Endodermal cell (in vitro differentiated cells): ENCODE measurements around the gene USF2. TPM values are rescaled to one million over a fixed set of nuclear protein-coding genes. Genes with fewer than 3 reads are reported as not detected.
A peak's percentile ranks its signal among the peaks of the same experiment; 100 is the strongest.

ENCODE experiments used
- DNase-seq: peaks from one replicate; pipeline ENCODE4 v3.0.0-alpha.2; 2017
- H3K27ac ChIP-seq: 2 replicates; pipeline ENCODE4 v1.5.1; 2013; ENCODE audit warnings: mild to moderate bottlenecking, low read depth, low read length, moderate library complexity
- H3K27me3 ChIP-seq: 2 replicates; pipeline ENCODE4 v1.6.1; 2013; ENCODE audit warnings: mild to moderate bottlenecking, low read length, moderate library complexity; ENCODE audit not compliant: insufficient read depth, control insufficient read depth, poor library complexity, severe bottlenecking
- H3K36me3 ChIP-seq: 2 replicates; pipeline ENCODE4 v1.7.0; 2013; ENCODE audit warnings: mild to moderate bottlenecking, low read length, moderate library complexity; ENCODE audit not compliant: control insufficient read depth, insufficient read depth
- H3K4me1 ChIP-seq: one replicate; pipeline ENCODE4 v1.7.0; 2013; ENCODE audit warnings: low read length; ENCODE audit not compliant: control insufficient read depth, insufficient read depth
- H3K4me3 ChIP-seq: 2 replicates; pipeline ENCODE4 v1.5.1; 2013; ENCODE audit warnings: mild to moderate bottlenecking, low read length, moderate library complexity
- H3K9ac ChIP-seq: 2 replicates; pipeline ENCODE4 v1.6.1; 2013; ENCODE audit warnings: mild to moderate bottlenecking, low read length, moderate library complexity; ENCODE audit not compliant: poor library complexity, severe bottlenecking; ENCODE audit errors: extremely low read depth
- H3K9me3 ChIP-seq: 2 replicates; pipeline ENCODE4 v1.6.1; 2013; ENCODE audit warnings: mild to moderate bottlenecking, low read length, moderate library complexity; ENCODE audit not compliant: control insufficient read depth
- H3K27ac Mint-ChIP-seq: 2 replicates; pipeline ENCODE4 v1.8.0; 2020; ENCODE audit warnings: mixed read lengths
- H3K27me3 Mint-ChIP-seq: 2 replicates; pipeline ENCODE4 v1.8.0; 2021; ENCODE audit warnings: mild to moderate bottlenecking, mixed read lengths; ENCODE audit not compliant: insufficient read depth
- H3K36me3 Mint-ChIP-seq: 2 replicates; pipeline ENCODE4 v1.8.0; 2020; ENCODE audit warnings: low read depth, mixed read lengths
- H3K4me1 Mint-ChIP-seq: 2 replicates; pipeline ENCODE4 v1.8.0; 2020; ENCODE audit warnings: mixed read lengths
- H3K4me3 Mint-ChIP-seq: 2 replicates; pipeline ENCODE4 v1.8.0; 2020; ENCODE audit warnings: mild to moderate bottlenecking, moderate library complexity, mixed read lengths
- H3K9me3 Mint-ChIP-seq: 2 replicates; pipeline ENCODE4 v1.8.0; 2020; ENCODE audit warnings: mild to moderate bottlenecking, mixed read lengths
- WGBS, 2 experiments: methylation state at CpG; one replicate each; pipeline versions ENCODE4 v1.1.5 to v1.1.7; 2013; ENCODE audit warnings: missing lambda C conversion rate in 2 of 2, mixed read lengths in 1 of 2; ENCODE audit not compliant: insufficient coverage in 1 of 2, insufficient read length in 1 of 2; 5-methylcytosine and 5-hydroxymethylcytosine counted together
- total RNA-seq, 2 donors: library from RNA; stranded (reverse); fragmentation: NEBNext Ultra II Directional in 1 of 2; extraction: Animal tissue kit (Norgen Biotek cat#: 25700) in 1 of 2; gene quantifications; 2 replicates in 1 of 2; 3 replicates in 1 of 2; pipeline ENCODE4 v1.2.1, GENCODE V29; 2021
- TF ChIP-seq, protein P1 (sequence below): fragments of 200-600 bp; sonication (generic); conservative IDR thresholded peaks from 2 replicates; pipeline ENCODE4 v1.5.0; 2021; ENCODE audit warnings: antibody characterized with exemption, mild to moderate bottlenecking

Gene USF2
- total RNA-seq, 2 donors from 2014 or later = 111 to 121 TPM

GRCh38 chr19:35313587-35313986, 44.8 kb downstream of the USF2 start:
- Mint-ChIP-seq H3K9me3 (no peaks in the 10 kb centered on the region), H3K4me3 (no peak overlapping the region), H3K4me1 (peaks cover 5% of the 10 kb centered on the region), H3K27ac (no peak overlapping the region), H3K27me3 (no peaks in the 10 kb centered on the region), H3K36me3 (no peaks in the 10 kb centered on the region)
- Histone ChIP-seq H3K9me3 (no peaks in the 10 kb centered on the region), H3K27me3 (no peaks in the 10 kb centered on the region), H3K27ac (no peak overlapping the region), H3K9ac (no peak overlapping the region), H3K36me3 (no peaks in the 10 kb centered on the region), H3K4me1 (no peaks in the 10 kb centered on the region), H3K4me3 (no peak overlapping the region)
- TF ChIP-seq, protein P1, sequence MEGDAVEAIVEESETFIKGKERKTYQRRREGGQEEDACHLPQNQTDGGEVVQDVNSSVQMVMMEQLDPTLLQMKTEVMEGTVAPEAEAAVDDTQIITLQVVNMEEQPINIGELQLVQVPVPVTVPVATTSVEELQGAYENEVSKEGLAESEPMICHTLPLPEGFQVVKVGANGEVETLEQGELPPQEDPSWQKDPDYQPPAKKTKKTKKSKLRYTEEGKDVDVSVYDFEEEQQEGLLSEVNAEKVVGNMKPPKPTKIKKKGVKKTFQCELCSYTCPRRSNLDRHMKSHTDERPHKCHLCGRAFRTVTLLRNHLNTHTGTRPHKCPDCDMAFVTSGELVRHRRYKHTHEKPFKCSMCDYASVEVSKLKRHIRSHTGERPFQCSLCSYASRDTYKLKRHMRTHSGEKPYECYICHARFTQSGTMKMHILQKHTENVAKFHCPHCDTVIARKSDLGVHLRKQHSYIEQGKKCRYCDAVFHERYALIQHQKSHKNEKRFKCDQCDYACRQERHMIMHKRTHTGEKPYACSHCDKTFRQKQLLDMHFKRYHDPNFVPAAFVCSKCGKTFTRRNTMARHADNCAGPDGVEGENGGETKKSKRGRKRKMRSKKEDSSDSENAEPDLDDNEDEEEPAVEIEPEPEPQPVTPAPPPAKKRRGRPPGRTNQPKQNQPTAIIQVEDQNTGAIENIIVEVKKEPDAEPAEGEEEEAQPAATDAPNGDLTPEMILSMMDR = no peak
- WGBS, 2 experiments = 86 to 89% methylated on average over 4 to 7 of the region's 7 CpGs
- peak; percentile 35 for DNase-seq

DNA sequence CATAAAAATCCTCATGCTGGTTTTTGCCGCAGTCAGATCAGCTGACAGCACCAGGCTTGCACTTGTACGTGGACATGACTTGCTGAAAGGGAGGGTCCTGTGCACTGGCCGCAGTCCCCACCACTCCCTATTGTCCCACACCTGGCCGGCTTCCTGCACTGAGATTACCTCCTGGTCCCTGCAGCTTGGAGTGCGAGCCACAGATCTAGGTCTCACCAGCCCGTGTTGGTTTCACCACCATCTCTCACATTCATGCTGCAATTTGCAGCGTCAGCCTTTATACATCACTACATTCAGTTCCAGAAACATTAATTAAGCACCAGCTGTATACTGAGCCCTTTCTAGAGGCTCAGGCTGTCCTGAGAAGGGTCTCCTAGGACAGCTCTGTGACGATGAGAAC, 45.3 kb downstream of the USF2 start:
- Mint-ChIP-seq H3K9me3 (no peaks in the 10 kb centered on the region), H3K27me3 (no peaks in the 10 kb centered on the region), H3K36me3 (no peaks in the 10 kb centered on the region), H3K27ac (no peak overlapping the region), H3K4me1 (peaks cover 5% of the 10 kb centered on the region), H3K4me3 (no peak overlapping the region)
- 88 to 89% methylated on average over 6 to 8 of the region's 8 CpGs for WGBS, 2 experiments
- Histone ChIP-seq H3K36me3 (no peaks in the 10 kb centered on the region), H3K27me3 (no peaks in the 10 kb centered on the region), H3K9ac (no peak overlapping the region), H3K9me3 (no peaks in the 10 kb centered on the region), H3K27ac (no peak overlapping the region), H3K4me1 (no peaks in the 10 kb centered on the region), H3K4me3 (no peak overlapping the region)
- TF ChIP-seq, protein P1 = no peak
- DNase-seq = no peak

GRCh38 chr19:35314858-35315470, 46.2 kb downstream of the USF2 start:
- no peaks in the 10 kb centered on the region for H3K9me3 ChIP-seq
- Mint-ChIP-seq H3K27ac (no peak overlapping the region), H3K4me1 (peaks cover 5% of the 10 kb centered on the region), H3K27me3 (no peaks in the 10 kb centered on the region), H3K4me3 (no peak overlapping the region), H3K36me3 (no peaks in the 10 kb centered on the region), H3K9me3 (no peaks in the 10 kb centered on the region)
- no peaks in the 10 kb centered on the region for H3K4me1 ChIP-seq
- TF ChIP-seq, protein P1 = no peak
- no peak overlapping the region for H3K27ac ChIP-seq
- H3K9ac ChIP-seq = no peak overlapping the region
- H3K27me3 ChIP-seq = no peaks in the 10 kb centered on the region
- peak; percentile 33 for DNase-seq
- no peak overlapping the region for H3K4me3 ChIP-seq
- 92 to 94% methylated on average over 5 to 10 of the region's 10 CpGs for WGBS, 2 experiments
- H3K36me3 ChIP-seq = no peaks in the 10 kb centered on the region
